K562 (cell line): ENCODE measurements around the gene MEX3A. TPM values are rescaled to one million over a fixed set of nuclear protein-coding genes. Genes with fewer than 3 reads are reported as not detected.

Source experiments
- CCNT2 ChIP-seq: IDR thresholded peaks from 2 replicates; pipeline ENCODE4 v1.6.1; 2011; ENCODE audit warnings: borderline replicate concordance, low read depth, mild to moderate bottlenecking, moderate library complexity, mixed read lengths, low read length; ENCODE audit not compliant: insufficient read length; ENCODE audit errors: extremely low read depth
- CREM ChIP-seq: IDR thresholded peaks from 2 replicates; pipeline ENCODE4 v1.6.1; 2014; ENCODE audit warnings: antibody characterized with exemption, low read depth
- ESRRB ChIP-seq: fragments of 250-450 bp; sonication (Bioruptor Pico); IDR thresholded peaks from 2 replicates; pipeline ENCODE4 v1.5.0; 2020; ENCODE audit warnings: mild to moderate bottlenecking, moderate library complexity, borderline replicate concordance
- IFI16 ChIP-seq: fragments of 250-450 bp; sonication (Bioruptor Pico); IDR thresholded peaks from 2 replicates; pipeline ENCODE4 v2.1.2; 2022; ENCODE audit warnings: mild to moderate bottlenecking, inconsistent platforms
- JUN ChIP-seq, 2 experiments: sonication (generic) in 1 of 2; formaldehyde crosslinking in 1 of 2; IDR thresholded peaks; 2 replicates each; pipeline versions ENCODE4 v1.6.1 to v1.8.0; 2012 to 2022; ENCODE audit warnings: borderline replicate concordance in 2 of 2, mild to moderate bottlenecking in 2 of 2, improper control_type of control experiment in 1 of 2, low read depth in 1 of 2, low read length in 1 of 2, missing genetic modification reagents in 1 of 2
- KDM5B ChIP-seq: fragments of 200-600 bp; sonication (generic); IDR thresholded peaks from 2 replicates; pipeline ENCODE4 v1.6.1; 2012; ENCODE audit warnings: low read depth, mild to moderate bottlenecking, moderate library complexity, low read length, control low read depth, inconsistent platforms; ENCODE audit not compliant: insufficient replicate concordance
- LCOR ChIP-seq: sonication (generic); formaldehyde crosslinking; IDR thresholded peaks from 2 replicates; pipeline ENCODE4 v1.8.0; 2022; ENCODE audit warnings: mild to moderate bottlenecking, missing genetic modification reagents
- MCM3 ChIP-seq: fragments of 450-650 bp; IDR thresholded peaks from 2 replicates; pipeline ENCODE4 v1.6.1; 2016
- NR3C1 ChIP-seq: sonication (generic); formaldehyde crosslinking; IDR thresholded peaks from 2 replicates; pipeline ENCODE4 v1.8.1; 2022; ENCODE audit warnings: missing genetic modification reagents
- PHF20 ChIP-seq: fragments of 450-650 bp; IDR thresholded peaks from 2 replicates; pipeline ENCODE4 v1.6.1; 2018; ENCODE audit not compliant: partially characterized antibody
- SOX6 ChIP-seq: fragments of 450-650 bp; IDR thresholded peaks from 2 replicates; pipeline ENCODE4 v1.6.1; 2014; ENCODE audit warnings: mild to moderate bottlenecking
- ZC3H4 ChIP-seq: sonication (generic); formaldehyde crosslinking; IDR thresholded peaks from 2 replicates; pipeline ENCODE4 v1.9.0; 2021; ENCODE audit warnings: missing genetic modification reagents, borderline replicate concordance
- ZMIZ1 ChIP-seq, 2 experiments: fragments of 150-350 bp in 1 of 2; IDR thresholded peaks; 2 replicates each; pipeline ENCODE4 v1.6.1; 2012 to 2016; ENCODE audit warnings: low read depth in 2 of 2, low read length in 2 of 2, mild to moderate bottlenecking in 1 of 2, moderate library complexity in 1 of 2
- ZNF717 ChIP-seq: fragments of 250-450 bp; sonication (Bioruptor Pico); IDR thresholded peaks from 2 replicates; pipeline ENCODE4 v1.5.0; 2021
- polyA plus RNA-seq, 8 experiments: library from polyadenylated mRNA; depleted of rRNA in 4 of 8; stranded (reverse) in 5 of 8; unstranded in 3 of 8; fragments of >200 nt; fragmentation: Nextera tagmentation in 2 of 8; fragmentation: Illumina TruSeq in 1 of 8; extraction: Ambion mirVana in 2 of 8; extraction: Trizol in 1 of 8; gene quantifications; 2 replicates each; pipeline versions ENCODE4 v1.2.1 to v1.2.3, GENCODE V29; 2011 to 2014; ENCODE audit warnings: inconsistent platforms in 1 of 8, missing spikeins in 1 of 8
- total RNA-seq, 7 experiments: library from RNA; depleted of rRNA in 6 of 7; stranded (reverse); fragments of >200 nt in 6 of 7; fragmentation: Illumina TruSeq in 2 of 7; extraction: Trizol in 2 of 7; gene quantifications; 2 replicates each; pipeline versions ENCODE4 v1.2.1 to v1.2.3, GENCODE V29; 2011 to 2021; ENCODE audit warnings: low replicate concordance in 1 of 7
- TF ChIP-seq, protein P1 (sequence below): sonication (generic); formaldehyde crosslinking; IDR thresholded peaks from 2 replicates; pipeline ENCODE4 v1.8.0; 2022; ENCODE audit warnings: mild to moderate bottlenecking, missing genetic modification reagents, borderline replicate concordance
- TF ChIP-seq, protein P2 (sequence below): sonication (generic); formaldehyde crosslinking; IDR thresholded peaks from 2 replicates; pipeline ENCODE4 v1.8.0; 2022; ENCODE audit warnings: mild to moderate bottlenecking, missing genetic modification reagents

Gene MEX3A
- total and polyA plus RNA-seq, 9 of the 15 experiments (the other 6 are each of a cell fraction or from before 2014, with no cell fraction given): 0.36 to 13.7 (median 5.2) TPM

DNA sequence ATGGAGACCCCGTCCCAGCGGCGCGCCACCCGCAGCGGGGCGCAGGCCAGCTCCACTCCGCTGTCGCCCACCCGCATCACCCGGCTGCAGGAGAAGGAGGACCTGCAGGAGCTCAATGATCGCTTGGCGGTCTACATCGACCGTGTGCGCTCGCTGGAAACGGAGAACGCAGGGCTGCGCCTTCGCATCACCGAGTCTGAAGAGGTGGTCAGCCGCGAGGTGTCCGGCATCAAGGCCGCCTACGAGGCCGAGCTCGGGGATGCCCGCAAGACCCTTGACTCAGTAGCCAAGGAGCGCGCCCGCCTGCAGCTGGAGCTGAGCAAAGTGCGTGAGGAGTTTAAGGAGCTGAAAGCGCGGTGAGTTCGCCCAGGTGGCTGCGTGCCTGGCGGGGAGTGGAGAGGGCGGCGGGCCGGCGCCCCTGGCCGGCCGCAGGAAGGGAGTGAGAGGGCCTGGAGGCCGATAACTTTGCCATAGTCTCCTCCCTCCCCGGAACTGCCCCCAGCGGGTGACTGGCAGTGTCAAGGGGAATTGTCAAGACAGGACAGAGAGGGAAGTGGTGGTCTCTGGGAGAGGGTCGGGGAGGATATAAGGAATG lies 32.8 kb upstream of the MEX3A start (continued):
- TF ChIP-seq, protein P1, sequence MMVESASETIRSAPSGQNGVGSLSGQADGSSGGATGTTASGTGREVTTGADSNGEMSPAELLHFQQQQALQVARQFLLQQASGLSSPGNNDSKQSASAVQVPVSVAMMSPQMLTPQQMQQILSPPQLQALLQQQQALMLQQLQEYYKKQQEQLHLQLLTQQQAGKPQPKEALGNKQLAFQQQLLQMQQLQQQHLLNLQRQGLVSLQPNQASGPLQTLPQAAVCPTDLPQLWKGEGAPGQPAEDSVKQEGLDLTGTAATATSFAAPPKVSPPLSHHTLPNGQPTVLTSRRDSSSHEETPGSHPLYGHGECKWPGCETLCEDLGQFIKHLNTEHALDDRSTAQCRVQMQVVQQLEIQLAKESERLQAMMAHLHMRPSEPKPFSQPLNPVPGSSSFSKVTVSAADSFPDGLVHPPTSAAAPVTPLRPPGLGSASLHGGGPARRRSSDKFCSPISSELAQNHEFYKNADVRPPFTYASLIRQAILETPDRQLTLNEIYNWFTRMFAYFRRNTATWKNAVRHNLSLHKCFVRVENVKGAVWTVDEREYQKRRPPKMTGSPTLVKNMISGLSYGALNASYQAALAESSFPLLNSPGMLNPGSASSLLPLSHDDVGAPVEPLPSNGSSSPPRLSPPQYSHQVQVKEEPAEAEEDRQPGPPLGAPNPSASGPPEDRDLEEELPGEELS: peak; percentile 61; the same call in 1 of the 2 replicates
- TF ChIP-seq MCM3: no peak
- 0 out of 2 replicates have a peak, but pooled peaks have one; percentile 4 for TF ChIP-seq CREM
- TF ChIP-seq JUN (IDR thresholded peaks at IDR 0.05; ENCODE audit: borderline replicate concordance, low read depth, low read length): no peak; the same call in 1 of the 2 replicates
- TF ChIP-seq JUN (CRISPR knock-in tag; IDR thresholded peaks at IDR 0.05; ENCODE audit: borderline replicate concordance): peak; percentile 46; the same call in 1 of the 2 replicates
- TF ChIP-seq NR3C1 (CRISPR knock-in tag): 0 out of 2 replicates have a peak, but pooled peaks have one; percentile 12
- TF ChIP-seq PHF20: peak; percentile 64
- TF ChIP-seq ZMIZ1 (IDR thresholded peaks at IDR 0.05; ENCODE audit: low read depth in 2 of 2, low read length in 2 of 2): peak in 1 of 2 experiments; percentile 25; a peak in 1 of 4 replicates
- TF ChIP-seq ZC3H4: 0 out of 2 replicates have a peak, but pooled peaks have one; percentile 58
- no peak for TF ChIP-seq CCNT2
- no peak for TF ChIP-seq ZNF717 (CRISPR knock-in tag)
- TF ChIP-seq ESRRB (CRISPR knock-in tag): no peak
- TF ChIP-seq, protein P2, sequence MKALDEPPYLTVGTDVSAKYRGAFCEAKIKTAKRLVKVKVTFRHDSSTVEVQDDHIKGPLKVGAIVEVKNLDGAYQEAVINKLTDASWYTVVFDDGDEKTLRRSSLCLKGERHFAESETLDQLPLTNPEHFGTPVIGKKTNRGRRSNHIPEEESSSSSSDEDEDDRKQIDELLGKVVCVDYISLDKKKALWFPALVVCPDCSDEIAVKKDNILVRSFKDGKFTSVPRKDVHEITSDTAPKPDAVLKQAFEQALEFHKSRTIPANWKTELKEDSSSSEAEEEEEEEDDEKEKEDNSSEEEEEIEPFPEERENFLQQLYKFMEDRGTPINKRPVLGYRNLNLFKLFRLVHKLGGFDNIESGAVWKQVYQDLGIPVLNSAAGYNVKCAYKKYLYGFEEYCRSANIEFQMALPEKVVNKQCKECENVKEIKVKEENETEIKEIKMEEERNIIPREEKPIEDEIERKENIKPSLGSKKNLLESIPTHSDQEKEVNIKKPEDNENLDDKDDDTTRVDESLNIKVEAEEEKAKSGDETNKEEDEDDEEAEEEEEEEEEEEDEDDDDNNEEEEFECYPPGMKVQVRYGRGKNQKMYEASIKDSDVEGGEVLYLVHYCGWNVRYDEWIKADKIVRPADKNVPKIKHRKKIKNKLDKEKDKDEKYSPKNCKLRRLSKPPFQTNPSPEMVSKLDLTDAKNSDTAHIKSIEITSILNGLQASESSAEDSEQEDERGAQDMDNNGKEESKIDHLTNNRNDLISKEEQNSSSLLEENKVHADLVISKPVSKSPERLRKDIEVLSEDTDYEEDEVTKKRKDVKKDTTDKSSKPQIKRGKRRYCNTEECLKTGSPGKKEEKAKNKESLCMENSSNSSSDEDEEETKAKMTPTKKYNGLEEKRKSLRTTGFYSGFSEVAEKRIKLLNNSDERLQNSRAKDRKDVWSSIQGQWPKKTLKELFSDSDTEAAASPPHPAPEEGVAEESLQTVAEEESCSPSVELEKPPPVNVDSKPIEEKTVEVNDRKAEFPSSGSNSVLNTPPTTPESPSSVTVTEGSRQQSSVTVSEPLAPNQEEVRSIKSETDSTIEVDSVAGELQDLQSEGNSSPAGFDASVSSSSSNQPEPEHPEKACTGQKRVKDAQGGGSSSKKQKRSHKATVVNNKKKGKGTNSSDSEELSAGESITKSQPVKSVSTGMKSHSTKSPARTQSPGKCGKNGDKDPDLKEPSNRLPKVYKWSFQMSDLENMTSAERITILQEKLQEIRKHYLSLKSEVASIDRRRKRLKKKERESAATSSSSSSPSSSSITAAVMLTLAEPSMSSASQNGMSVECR (CRISPR knock-in tag): peak; percentile 87
- 0 out of 2 replicates have a peak, but pooled peaks have one; percentile 15 for TF ChIP-seq LCOR (CRISPR knock-in tag)
- no peak for TF ChIP-seq SOX6
- TF ChIP-seq KDM5B: peak; percentile 59
- TF ChIP-seq IFI16 (CRISPR knock-in tag): no peak
